Lower leg skin (tissue), 4 donors: ENCODE data around the gene SMOC1. TPM values are rescaled to one million over a fixed set of nuclear protein-coding genes. Genes with fewer than 3 reads are reported as not detected.

Experiments
- DNase-seq, 2 donors: peaks; one replicate each; pipeline ENCODE4 v3.0.0-alpha.2; 2019; ENCODE audit warnings: low spot score in 2 of 2
- H3K4me3 ChIP-seq: fragments of 200-600 bp; sonication (generic); 2 replicates; pipeline ENCODE4 v1.5.1; 2017; ENCODE audit warnings: mild to moderate bottlenecking, low read depth; ENCODE audit not compliant: poor library complexity, severe bottlenecking
- CTCF ChIP-seq, 3 donors: fragments of 450-650 bp; IDR thresholded peaks; one replicate each; pipeline ENCODE4 v1.5.1; 2016; ENCODE audit warnings: antibody characterized with exemption in 3 of 3, mild to moderate bottlenecking in 3 of 3, moderate library complexity in 2 of 3
- POLR2A ChIP-seq, 2 donors: fragments of 450-650 bp; IDR thresholded peaks; one replicate each; pipeline ENCODE4 v1.6.1; 2016 to 2017; ENCODE audit warnings: antibody characterized with exemption in 2 of 2, mild to moderate bottlenecking in 1 of 2, moderate library complexity in 1 of 2
- WGBS, 2 donors: methylation state at CpG; one replicate each; pipeline ENCODE4 v1.1.5; 2018; 5-methylcytosine and 5-hydroxymethylcytosine counted together
- intact Hi-C: fragments of 100-400 bp; cut with DNase I; formaldehyde crosslinking; loops from one replicate; pipeline ENCODE4 v1.15.0; 2023; ENCODE audit warnings: low total_unique reads
- total RNA-seq, 4 donors: library from RNA; depleted of rRNA; stranded (reverse); fragments of >200 nt; gene quantifications; one replicate each; pipeline ENCODE4 v1.1.0, GENCODE V29; 2016

SMOC1 gene
- total RNA-seq, 4 donors from 2014 or later = 1.1 to 5.4 (median 1.9) TPM

GRCh38 chr14:69938751-69939150 is 59.5 kb downstream of the SMOC1 start:
- no peak overlapping the region for H3K4me3 ChIP-seq
- TF ChIP-seq CTCF (IDR thresholded peaks at IDR 0.05) = no peak
- TF ChIP-seq POLR2A (IDR thresholded peaks at IDR 0.05) = no peak
- DNase-seq = no peak
- 77 to 78% methylated on average over 6 of the region's 6 CpGs for WGBS, 2 donors
- intact Hi-C loops = no loop called here

GRCh38 chr14:69941768-69942742 is 62.8 kb downstream of the SMOC1 start:
- no peak overlapping the region for H3K4me3 ChIP-seq
- TF ChIP-seq POLR2A (IDR thresholded peaks at IDR 0.05) (no peak), CTCF (IDR thresholded peaks at IDR 0.05) (no peak)
- intact Hi-C loops = no loop called here
- WGBS, 2 donors = 63% methylated on average over 4 of the region's 4 CpGs
- no peak for DNase-seq

- H3K4me3 ChIP-seq = no peak overlapping the region
- DNase-seq = no peak
- TF ChIP-seq CTCF (IDR thresholded peaks at IDR 0.05) (no peak), POLR2A (IDR thresholded peaks at IDR 0.05) (no peak)
- 50% methylated on average over 12 of the region's 12 CpGs for WGBS, 2 donors
- intact Hi-C loops = no loop called here
These were observed 64.0 kb downstream of the SMOC1 start for GRCh38 chr14:69943084-69943780.

GRCh38 chr14:69945347-69945746 is 66.1 kb downstream of the SMOC1 start:
- no peak for DNase-seq
- 61 to 82% methylated on average over 1 of the region's 1 CpG for WGBS, 2 donors
- H3K4me3 ChIP-seq = no peak overlapping the region
- TF ChIP-seq CTCF (IDR thresholded peaks at IDR 0.05) (no peak), POLR2A (IDR thresholded peaks at IDR 0.05) (no peak)
- intact Hi-C loops = no loop called here

- intact Hi-C loops = no loop called here
- TF ChIP-seq POLR2A (IDR thresholded peaks at IDR 0.05) = no peak
- TF ChIP-seq CTCF (IDR thresholded peaks at IDR 0.05) = no peak
- DNase-seq = no peak
- H3K4me3 ChIP-seq = no peak overlapping the region
These were observed 66.7 kb downstream of the SMOC1 start for GRCh38 chr14:69945912-69946311.
